Activated naive CD4-positive, alpha-beta T cell treated with anti-CD3 and anti-CD28 coated beads, Interleukin-2, amount 50 U/mL, for 16 hours (primary cell): ENCODE results near the gene CELA1.
"Not testable (repeated sequence)": the region's sequence is repeated elsewhere in the genome, so short reads cannot be mapped to it uniquely, and the experiment has no call there.

Source experiments
- DNase-seq: peaks from one replicate; pipeline ENCODE4 v3.0.0-alpha.2; 2020

CELA1 gene

GRCh38 chr12:51307655-51308593, 38.6 kb downstream of the CELA1 start:
- DNase-seq: no peak

GRCh38 chr12:51306507-51306906, 40.0 kb downstream of the CELA1 start:
- no peak for DNase-seq

GRCh38 chr12:51300768-51301167, 45.7 kb downstream of the CELA1 start:
- DNase-seq: not testable (repeated sequence)

- no peak for DNase-seq
Observed at GRCh38 chr12:51295651-51296050, 50.8 kb downstream of the CELA1 start.

GRCh38 chr12:51294097-51294496, 52.4 kb downstream of the CELA1 start:
- DNase-seq: not testable (repeated sequence)

- DNase-seq: no peak
Observed at GRCh38 chr12:51293696-51294095, 52.8 kb downstream of the CELA1 start.

- DNase-seq: not testable (repeated sequence)
Observed at GRCh38 chr12:51291603-51292513, 54.6 kb downstream of the CELA1 start.

- DNase-seq: no peak
Observed at GRCh38 chr12:51285843-51286242, 60.6 kb downstream of the CELA1 start.

GRCh38 chr12:51281202-51281924, 65.1 kb downstream of the CELA1 start:
- DNase-seq: no peak
